Coronary artery (tissue), 2 donors: ENCODE results near the gene HMOX2.

ENCODE experiments used
- DNase-seq: peaks from one replicate; pipeline ENCODE4 v3.0.0-alpha.2; 2017; ENCODE audit warnings: low spot score
- H3K27ac ChIP-seq, 2 donors: fragments of 200-600 bp; sonication (generic); one replicate each; pipeline ENCODE4 v1.5.1; 2016 to 2019
- H3K4me3 ChIP-seq: fragments of 200-600 bp; sonication (generic); 2 replicates; pipeline ENCODE4 v1.5.1; 2016; ENCODE audit warnings: mild to moderate bottlenecking, moderate library complexity
- CTCF ChIP-seq: fragments of 200-600 bp; sonication (generic); IDR thresholded peaks from one replicate; pipeline ENCODE4 v1.5.1; 2019; ENCODE audit warnings: antibody characterized with exemption

HMOX2 gene

DNA sequence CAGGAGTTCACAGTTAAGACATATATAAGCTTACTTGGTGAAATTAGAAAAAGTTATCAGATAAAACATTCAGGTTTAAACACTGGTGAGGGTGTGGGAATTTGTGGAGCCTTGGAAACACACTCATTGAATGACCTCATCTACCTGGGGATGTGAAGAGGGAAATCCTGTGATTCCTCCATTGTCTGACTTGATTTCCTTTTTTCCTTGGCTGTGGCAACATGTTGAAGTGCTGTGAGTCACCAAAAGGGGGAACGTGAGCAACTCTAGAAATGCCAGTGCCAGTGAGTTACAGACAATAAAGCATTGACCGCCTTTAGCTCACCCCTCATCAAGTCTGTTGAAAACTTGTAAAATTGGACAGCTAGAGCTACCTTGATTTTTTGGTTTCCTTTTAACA lies 1.8 kb downstream of the HMOX2 start:
- peak overlapping the region in 1 of 2 donors; percentile 2 for H3K27ac ChIP-seq
- H3K4me3 ChIP-seq = no peak overlapping the region
- TF ChIP-seq CTCF = no peak
- DNase-seq = no peak

DNA sequence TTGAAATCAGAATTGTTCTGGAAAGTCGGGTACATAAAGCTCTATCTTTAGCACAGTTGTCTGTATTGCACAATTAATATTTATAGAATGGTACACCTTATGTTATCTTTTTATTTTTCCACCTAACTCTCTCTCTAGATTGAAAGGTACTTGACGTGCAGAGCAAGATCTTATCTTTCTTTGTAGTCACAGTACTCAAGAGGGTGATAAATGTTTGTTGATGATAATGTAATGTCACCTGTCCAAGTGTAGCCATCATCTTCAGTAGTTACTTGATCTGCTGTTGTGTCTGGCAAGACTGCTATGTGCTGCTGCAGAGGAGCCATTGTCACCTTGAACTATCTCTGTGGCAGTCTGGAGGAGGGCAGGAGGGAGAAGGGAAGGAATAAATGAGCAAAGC lies 5.3 kb downstream of the HMOX2 start:
- no peak for TF ChIP-seq CTCF
- no peak overlapping the region for H3K27ac ChIP-seq
- H3K4me3 ChIP-seq = no peak overlapping the region
- DNase-seq = no peak

- H3K4me3 ChIP-seq = no peak overlapping the region
- no peak for DNase-seq
- no peak for TF ChIP-seq CTCF
- H3K27ac ChIP-seq = no peak overlapping the region
These were observed 5.8 kb downstream of the HMOX2 start for GRCh38 chr16:4481963-4482362.

DNA sequence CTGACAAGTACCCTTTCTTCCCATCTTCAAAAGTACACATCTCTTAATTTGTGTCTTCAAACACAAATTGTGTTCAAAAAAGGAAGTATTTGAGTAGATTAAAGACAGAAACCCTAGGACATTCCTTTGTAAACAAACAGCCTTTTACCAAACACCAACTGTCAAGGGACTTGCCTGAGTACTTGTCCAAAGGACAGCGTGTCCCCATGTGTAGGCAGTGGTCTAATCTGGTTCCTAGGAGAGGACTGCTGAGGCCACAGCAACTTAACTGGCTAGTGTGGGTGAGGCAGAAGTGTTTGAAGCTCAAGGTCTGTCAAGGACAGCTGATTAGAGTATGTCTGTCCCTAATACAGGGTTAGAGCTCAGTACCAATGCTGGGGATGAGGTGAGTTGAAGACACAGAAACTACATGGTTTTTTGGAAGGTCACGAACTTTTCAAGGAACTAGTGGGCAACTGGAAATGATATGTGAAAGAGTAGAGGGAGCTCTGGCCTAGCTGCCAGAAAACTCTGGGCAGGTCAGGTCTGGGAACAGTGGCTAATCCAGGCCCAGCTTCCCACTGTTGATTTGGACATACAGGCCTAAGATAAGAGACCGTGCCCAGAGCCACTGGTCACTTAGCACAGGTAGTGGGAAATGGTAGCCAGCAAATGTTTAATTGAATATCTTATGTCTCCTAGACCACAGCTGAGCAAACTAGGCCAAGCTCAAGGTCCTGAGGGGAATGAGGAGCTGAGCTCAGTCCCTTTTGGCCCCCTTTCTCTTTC lies 10.1 kb downstream of the HMOX2 start:
- TF ChIP-seq CTCF = no peak
- DNase-seq = no peak
- Histone ChIP-seq H3K4me3 (no peak overlapping the region), H3K27ac (peak overlapping the region; percentile 49 to 54)

DNA sequence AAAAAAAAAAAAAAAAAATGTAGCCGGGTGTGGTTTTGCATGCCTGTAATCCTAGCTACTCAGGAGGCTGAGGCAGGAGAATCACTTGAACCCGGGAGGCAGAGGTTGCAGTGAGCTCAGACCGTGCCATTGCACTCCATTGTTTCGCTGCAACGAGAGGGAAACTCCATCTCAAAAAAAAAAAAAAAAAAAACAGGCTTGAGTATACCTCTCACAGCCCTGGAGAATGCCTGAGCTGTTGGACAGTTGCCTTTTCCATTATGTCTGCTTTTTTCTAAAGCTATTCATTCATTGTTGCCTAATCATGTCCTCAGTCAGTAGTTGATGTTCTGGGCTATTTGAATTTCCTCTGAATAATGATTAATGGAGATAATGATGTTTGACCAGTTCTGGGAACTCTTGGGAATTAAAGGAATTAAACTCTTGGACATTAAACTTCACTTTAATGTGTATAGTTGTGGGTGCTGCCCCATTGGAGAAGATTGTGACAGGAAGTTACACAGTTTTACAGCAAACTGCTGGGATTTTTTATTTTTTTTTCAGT lies 11.8 kb downstream of the HMOX2 start:
- Histone ChIP-seq H3K4me3 (no peak overlapping the region), H3K27ac (no peak overlapping the region)
- DNase-seq = no peak
- TF ChIP-seq CTCF = no peak

GRCh38 chr16:4488499-4488967 lies 12.3 kb downstream of the HMOX2 start:
- Histone ChIP-seq H3K27ac (peak overlapping the region in 1 of 2 donors; percentile 13), H3K4me3 (no peak overlapping the region)
- TF ChIP-seq CTCF = no peak
- no peak for DNase-seq

- DNase-seq = no peak
- Histone ChIP-seq H3K4me3 (no peak overlapping the region), H3K27ac (peak overlapping the region in 1 of 2 donors; percentile 13)
- no peak for TF ChIP-seq CTCF
These were observed 12.8 kb downstream of the HMOX2 start for GRCh38 chr16:4489030-4489429.
